ENCODE data around the gene CRTC1.

The CRTC1 gene

GRCh38 chr19:18637673-18638630 lies 45.5 kb upstream of the CRTC1 start:
- peak overlapping the region; percentile 86 to 91 for H3K27ac ChIP-seq
- TF ChIP-seq, protein P1, sequence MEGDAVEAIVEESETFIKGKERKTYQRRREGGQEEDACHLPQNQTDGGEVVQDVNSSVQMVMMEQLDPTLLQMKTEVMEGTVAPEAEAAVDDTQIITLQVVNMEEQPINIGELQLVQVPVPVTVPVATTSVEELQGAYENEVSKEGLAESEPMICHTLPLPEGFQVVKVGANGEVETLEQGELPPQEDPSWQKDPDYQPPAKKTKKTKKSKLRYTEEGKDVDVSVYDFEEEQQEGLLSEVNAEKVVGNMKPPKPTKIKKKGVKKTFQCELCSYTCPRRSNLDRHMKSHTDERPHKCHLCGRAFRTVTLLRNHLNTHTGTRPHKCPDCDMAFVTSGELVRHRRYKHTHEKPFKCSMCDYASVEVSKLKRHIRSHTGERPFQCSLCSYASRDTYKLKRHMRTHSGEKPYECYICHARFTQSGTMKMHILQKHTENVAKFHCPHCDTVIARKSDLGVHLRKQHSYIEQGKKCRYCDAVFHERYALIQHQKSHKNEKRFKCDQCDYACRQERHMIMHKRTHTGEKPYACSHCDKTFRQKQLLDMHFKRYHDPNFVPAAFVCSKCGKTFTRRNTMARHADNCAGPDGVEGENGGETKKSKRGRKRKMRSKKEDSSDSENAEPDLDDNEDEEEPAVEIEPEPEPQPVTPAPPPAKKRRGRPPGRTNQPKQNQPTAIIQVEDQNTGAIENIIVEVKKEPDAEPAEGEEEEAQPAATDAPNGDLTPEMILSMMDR (IDR thresholded peaks at IDR 0.05) = no peak
- peak; percentile 71 for DNase-seq (ENCODE audit: low spot score)
- peak overlapping the region; percentile 78 for H3K4me3 ChIP-seq

DNA sequence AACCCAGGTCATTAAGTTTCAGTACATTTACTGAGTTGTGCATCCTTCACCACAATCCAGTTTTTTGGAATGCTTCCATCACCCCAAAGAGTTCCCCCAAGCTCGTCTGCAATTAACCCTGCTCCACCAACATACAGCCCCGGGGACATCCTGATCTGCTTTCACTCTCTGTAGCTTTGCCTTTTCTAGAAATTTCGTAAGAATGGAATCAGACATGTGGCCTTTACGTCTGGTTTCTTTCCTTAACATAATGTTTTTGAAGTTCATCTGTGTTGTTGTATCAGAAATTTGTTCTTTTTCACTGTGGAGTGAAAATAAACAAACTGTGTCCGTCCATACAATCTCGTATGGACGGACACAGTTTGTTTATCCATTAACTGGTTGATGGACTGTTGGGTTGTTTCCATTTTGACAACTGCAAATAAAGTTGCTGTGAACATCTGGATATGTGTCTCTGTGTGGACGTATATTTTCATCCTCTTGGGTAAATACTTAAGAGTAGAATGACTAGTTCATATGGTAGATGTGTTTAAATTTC lies 43.7 kb upstream of the CRTC1 start:
- no peak overlapping the region for H3K4me3 ChIP-seq
- TF ChIP-seq, protein P1 (IDR thresholded peaks at IDR 0.05) = no peak
- H3K27ac ChIP-seq = no peak overlapping the region
- DNase-seq (ENCODE audit: low spot score) = no peak

GRCh38 chr19:18644196-18645034 lies 39.1 kb upstream of the CRTC1 start:
- TF ChIP-seq, protein P1 (IDR thresholded peaks at IDR 0.05) = no peak
- H3K27ac ChIP-seq = peak overlapping the region; percentile 74 to 89
- DNase-seq (ENCODE audit: low spot score) = peak; percentile 75
- H3K4me3 ChIP-seq = peak overlapping the region; percentile 55

DNA sequence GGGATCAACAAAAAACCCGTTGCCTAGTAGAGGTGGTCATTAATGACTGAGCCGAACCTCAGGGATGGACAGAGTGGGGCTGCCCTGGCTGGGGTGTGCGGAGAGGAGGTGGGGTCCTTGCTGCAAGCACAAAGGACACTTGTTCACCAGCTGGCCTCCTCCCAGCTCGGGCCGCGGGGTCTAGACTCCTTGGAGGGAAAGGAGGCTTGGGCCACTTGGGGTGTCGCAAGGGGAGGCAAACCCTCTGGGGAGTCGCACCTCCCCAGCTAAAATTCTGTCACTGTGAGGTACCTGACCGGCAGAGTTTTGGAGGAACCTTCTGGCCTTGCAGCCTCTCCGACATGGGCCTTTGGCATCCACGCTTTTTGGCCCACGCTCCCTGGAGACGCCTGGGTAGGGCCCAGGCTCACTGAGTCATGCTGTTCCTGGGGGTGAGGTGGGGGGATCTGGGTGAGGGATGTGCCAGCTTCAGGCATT lies 38.4 kb upstream of the CRTC1 start:
- peak overlapping the region; percentile 55 for H3K4me3 ChIP-seq
- H3K27ac ChIP-seq = peak overlapping the region; percentile 74 to 89

GRCh38 chr19:18646535-18647370 lies 36.7 kb upstream of the CRTC1 start:
- TF ChIP-seq, protein P1 (IDR thresholded peaks at IDR 0.05) = no peak
- no peak overlapping the region for H3K4me3 ChIP-seq
- peak overlapping the region; percentile 74 to 89 for H3K27ac ChIP-seq
- peak; percentile 72 for DNase-seq (ENCODE audit: low spot score)

More for the DNA sequence above, 38.4 kb upstream of the CRTC1 start:
- peak; percentile 90 for DNase-seq (ENCODE audit: low spot score)
- TF ChIP-seq, protein P1 (IDR thresholded peaks at IDR 0.05) = no peak

DNA sequence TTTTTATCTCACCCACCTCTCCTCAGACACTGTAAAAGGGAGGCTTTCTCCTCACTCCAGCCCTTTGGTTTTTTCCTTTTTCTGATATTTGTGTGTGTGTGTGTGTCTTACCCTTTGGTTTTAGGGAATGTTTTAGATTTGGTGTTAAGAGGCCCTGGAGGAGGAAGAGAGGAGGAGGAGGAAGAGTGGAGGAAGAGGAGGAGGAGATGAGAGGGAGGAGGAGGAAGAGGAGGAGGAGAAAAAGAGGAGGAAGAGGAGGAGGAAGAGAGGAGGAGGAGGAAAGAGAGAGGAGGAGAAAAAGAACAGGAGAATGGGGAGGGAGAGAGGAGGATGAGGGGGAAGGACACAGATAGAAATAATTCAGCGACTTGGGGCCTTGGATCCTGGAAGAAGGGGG lies 36.1 kb upstream of the CRTC1 start:
- no peak for DNase-seq (ENCODE audit: low spot score)
- TF ChIP-seq, protein P1 (IDR thresholded peaks at IDR 0.05) = no peak
- Histone ChIP-seq H3K27ac (peak overlapping the region; percentile 96 to 98), H3K4me3 (no peak overlapping the region)

Data from coronary artery (tissue), 2 donors.